ENCODE data around the gene VTI1A. TPM values are rescaled to one million over a fixed set of nuclear protein-coding genes. Genes with fewer than 3 reads are reported as not detected.

VTI1A gene
- total RNA-seq, 2 donors from 2014 or later: 58.8 to 65.0 TPM

- Mint-ChIP-seq H3K36me3 (ENCODE audit: low read depth) (no peaks in the 10 kb centered on the region), H3K4me3 (no peak overlapping the region), H3K27ac (no peak overlapping the region), H3K27me3 (no peaks in the 10 kb centered on the region), H3K4me1 (no peaks in the 10 kb centered on the region)
- DNase-seq (no peak), ATAC-seq (no peak)
- no peaks in the 10 kb centered on the region for H3K9me3 ChIP-seq (ENCODE audit: control insufficient read depth, low read length, poor library complexity, severe bottlenecking)
Measured at GRCh38 chr10:112678987-112679386, 232.0 kb downstream of the VTI1A start.

- H3K4me3 Mint-ChIP-seq: no peak overlapping the region
- H3K4me1 Mint-ChIP-seq: no peaks in the 10 kb centered on the region
- H3K36me3 Mint-ChIP-seq (ENCODE audit: low read depth): no peaks in the 10 kb centered on the region
- H3K27ac Mint-ChIP-seq: no peak overlapping the region
- no peak for ATAC-seq
- no peak for DNase-seq
- H3K9me3 ChIP-seq (ENCODE audit: control insufficient read depth, low read length, poor library complexity, severe bottlenecking): no peaks in the 10 kb centered on the region
- H3K27me3 Mint-ChIP-seq: no peaks in the 10 kb centered on the region
Measured at GRCh38 chr10:112679392-112679791, 232.4 kb downstream of the VTI1A start.

- Mint-ChIP-seq H3K27me3 (no peaks in the 10 kb centered on the region), H3K4me1 (no peaks in the 10 kb centered on the region), H3K36me3 (ENCODE audit: low read depth) (no peaks in the 10 kb centered on the region), H3K27ac (no peak overlapping the region), H3K4me3 (no peak overlapping the region)
- no peaks in the 10 kb centered on the region for H3K9me3 ChIP-seq (ENCODE audit: control insufficient read depth, low read length, poor library complexity, severe bottlenecking)
- DNase-seq: no peak
- ATAC-seq: no peak
Measured at GRCh38 chr10:112680586-112680985, 233.6 kb downstream of the VTI1A start.

GRCh38 chr10:112687647-112688046 lies 240.6 kb downstream of the VTI1A start:
- peaks cover 5% of the 10 kb centered on the region for H3K36me3 Mint-ChIP-seq (ENCODE audit: low read depth)
- H3K9me3 ChIP-seq (ENCODE audit: control insufficient read depth, low read length, poor library complexity, severe bottlenecking): no peaks in the 10 kb centered on the region
- H3K27me3 Mint-ChIP-seq: no peaks in the 10 kb centered on the region
- peaks cover 8% of the 10 kb centered on the region for H3K4me1 Mint-ChIP-seq
- H3K4me3 Mint-ChIP-seq: no peak overlapping the region
- DNase-seq (no peak), ATAC-seq (no peak)
- H3K27ac Mint-ChIP-seq: no peak overlapping the region

- H3K4me3 Mint-ChIP-seq: no peak overlapping the region
- DNase-seq: no peak
- H3K27me3 Mint-ChIP-seq: no peaks in the 10 kb centered on the region
- H3K36me3 Mint-ChIP-seq (ENCODE audit: low read depth): peaks cover 5% of the 10 kb centered on the region
- H3K9me3 ChIP-seq (ENCODE audit: control insufficient read depth, low read length, poor library complexity, severe bottlenecking): no peaks in the 10 kb centered on the region
- ATAC-seq: no peak
- no peak overlapping the region for H3K27ac Mint-ChIP-seq
- H3K4me1 Mint-ChIP-seq: peaks cover 8% of the 10 kb centered on the region
Measured at GRCh38 chr10:112689327-112690072, 242.5 kb downstream of the VTI1A start.

- H3K36me3 Mint-ChIP-seq (ENCODE audit: low read depth): peaks cover 4% of the 10 kb centered on the region
- no peak overlapping the region for H3K4me3 Mint-ChIP-seq
- no peak for DNase-seq
- no peaks in the 10 kb centered on the region for H3K9me3 ChIP-seq (ENCODE audit: control insufficient read depth, low read length, poor library complexity, severe bottlenecking)
- ATAC-seq: no peak
- no peak overlapping the region for H3K27ac Mint-ChIP-seq
- H3K27me3 Mint-ChIP-seq: no peaks in the 10 kb centered on the region
- peaks cover under 1% of the 10 kb centered on the region for H3K4me1 Mint-ChIP-seq
Measured at GRCh38 chr10:112695539-112695938, 248.5 kb downstream of the VTI1A start.

- H3K36me3 Mint-ChIP-seq (ENCODE audit: low read depth): peaks cover 4% of the 10 kb centered on the region
- H3K4me1 Mint-ChIP-seq: no peaks in the 10 kb centered on the region
- no peak overlapping the region for H3K27ac Mint-ChIP-seq
- DNase-seq (no peak), ATAC-seq (no peak)
- no peaks in the 10 kb centered on the region for H3K27me3 Mint-ChIP-seq
- no peaks in the 10 kb centered on the region for H3K9me3 ChIP-seq (ENCODE audit: control insufficient read depth, low read length, poor library complexity, severe bottlenecking)
- H3K4me3 Mint-ChIP-seq: no peak overlapping the region
Measured at GRCh38 chr10:112696592-112696991, 249.6 kb downstream of the VTI1A start.

GRCh38 chr10:112698133-112698817 lies 251.3 kb downstream of the VTI1A start:
- ATAC-seq (no peak), DNase-seq (no peak)
- H3K9me3 ChIP-seq (ENCODE audit: control insufficient read depth, low read length, poor library complexity, severe bottlenecking): no peaks in the 10 kb centered on the region
- Mint-ChIP-seq H3K4me1 (no peaks in the 10 kb centered on the region), H3K4me3 (no peak overlapping the region), H3K27ac (no peak overlapping the region), H3K27me3 (no peaks in the 10 kb centered on the region), H3K36me3 (ENCODE audit: low read depth) (peaks cover 4% of the 10 kb centered on the region)

GRCh38 chr10:112698818-112699164 lies 251.8 kb downstream of the VTI1A start:
- Mint-ChIP-seq H3K36me3 (ENCODE audit: low read depth) (peaks cover 4% of the 10 kb centered on the region), H3K4me3 (no peak overlapping the region), H3K4me1 (no peaks in the 10 kb centered on the region), H3K27me3 (no peaks in the 10 kb centered on the region), H3K27ac (no peak overlapping the region)
- DNase-seq (no peak), ATAC-seq (no peak)
- H3K9me3 ChIP-seq (ENCODE audit: control insufficient read depth, low read length, poor library complexity, severe bottlenecking): no peaks in the 10 kb centered on the region

- DNase-seq (no peak), ATAC-seq (no peak)
- no peak overlapping the region for H3K4me3 Mint-ChIP-seq
- no peaks in the 10 kb centered on the region for H3K4me1 Mint-ChIP-seq
- peaks cover 4% of the 10 kb centered on the region for H3K36me3 Mint-ChIP-seq (ENCODE audit: low read depth)
- no peaks in the 10 kb centered on the region for H3K9me3 ChIP-seq (ENCODE audit: control insufficient read depth, low read length, poor library complexity, severe bottlenecking)
- no peaks in the 10 kb centered on the region for H3K27me3 Mint-ChIP-seq
- no peak overlapping the region for H3K27ac Mint-ChIP-seq
Measured at GRCh38 chr10:112700215-112700671, 253.2 kb downstream of the VTI1A start.

GRCh38 chr10:112701211-112701877 lies 254.3 kb downstream of the VTI1A start:
- Mint-ChIP-seq H3K27ac (no peak overlapping the region), H3K4me1 (no peaks in the 10 kb centered on the region), H3K36me3 (ENCODE audit: low read depth) (peaks cover 4% of the 10 kb centered on the region), H3K4me3 (no peak overlapping the region), H3K27me3 (no peaks in the 10 kb centered on the region)
- no peaks in the 10 kb centered on the region for H3K9me3 ChIP-seq (ENCODE audit: control insufficient read depth, low read length, poor library complexity, severe bottlenecking)
- no peak for ATAC-seq
- DNase-seq: no peak

GRCh38 chr10:112701878-112702255 lies 254.9 kb downstream of the VTI1A start:
- Mint-ChIP-seq H3K4me3 (no peak overlapping the region), H3K36me3 (ENCODE audit: low read depth) (peaks cover 4% of the 10 kb centered on the region), H3K27ac (no peak overlapping the region), H3K27me3 (no peaks in the 10 kb centered on the region), H3K4me1 (no peaks in the 10 kb centered on the region)
- ATAC-seq (no peak), DNase-seq (no peak)
- H3K9me3 ChIP-seq (ENCODE audit: control insufficient read depth, low read length, poor library complexity, severe bottlenecking): no peaks in the 10 kb centered on the region

- H3K4me3 Mint-ChIP-seq: no peak overlapping the region
- DNase-seq (no peak), ATAC-seq (no peak)
- H3K9me3 ChIP-seq (ENCODE audit: control insufficient read depth, low read length, poor library complexity, severe bottlenecking): no peaks in the 10 kb centered on the region
- H3K27ac Mint-ChIP-seq: no peak overlapping the region
- no peaks in the 10 kb centered on the region for H3K27me3 Mint-ChIP-seq
- peaks cover 6% of the 10 kb centered on the region for H3K4me1 Mint-ChIP-seq
- H3K36me3 Mint-ChIP-seq (ENCODE audit: low read depth): peaks cover 3% of the 10 kb centered on the region
Measured at GRCh38 chr10:112706577-112706976, 259.6 kb downstream of the VTI1A start.
